ENCODE measurements around the gene BCKDK. TPM values are rescaled to one million over a fixed set of nuclear protein-coding genes. Genes with fewer than 3 reads are reported as not detected.
A peak's percentile ranks its signal among the peaks of the same experiment; 100 is the strongest.
"Not testable (repeated sequence)": the region's sequence is repeated elsewhere in the genome, so short reads cannot be mapped to it uniquely, and the experiment has no call there.

The BCKDK gene
- total RNA-seq, 1 donor from 2014 or later, result 43.5 TPM

GRCh38 chr16:31142109-31143010 is 34.2 kb downstream of the BCKDK start:
- TF ChIP-seq CTCF (conservative IDR thresholded peaks at IDR 0.05), result peak; percentile 98
- Mint-ChIP-seq H3K4me3 (peak overlapping the region; percentile 84), H3K36me3 (ENCODE audit: low read depth) (no peaks in the 10 kb centered on the region), H3K9me3 (no peaks in the 10 kb centered on the region), H3K27me3 (ENCODE audit: low read depth) (peaks cover 27% of the 10 kb centered on the region), H3K4me1 (peaks cover 6% of the 10 kb centered on the region), H3K27ac (ENCODE audit: unreplicated experiment) (peak overlapping the region; percentile 89)
- peak; percentile 99 for DNase-seq (ENCODE audit: low read depth, low spot score)

- H3K27me3 Mint-ChIP-seq (ENCODE audit: low read depth), result peaks cover 35% of the 10 kb centered on the region
- TF ChIP-seq CTCF (conservative IDR thresholded peaks at IDR 0.05), result no peak
- no peak overlapping the region for H3K4me3 Mint-ChIP-seq
- H3K36me3 Mint-ChIP-seq (ENCODE audit: low read depth), result no peaks in the 10 kb centered on the region
- no peak overlapping the region for H3K27ac Mint-ChIP-seq (ENCODE audit: unreplicated experiment)
- H3K4me1 Mint-ChIP-seq, result peaks cover 10% of the 10 kb centered on the region
- DNase-seq (ENCODE audit: low read depth, low spot score), result no peak
- no peaks in the 10 kb centered on the region for H3K9me3 Mint-ChIP-seq
Observed at GRCh38 chr16:31143011-31143693, 35.0 kb downstream of the BCKDK start.

DNA sequence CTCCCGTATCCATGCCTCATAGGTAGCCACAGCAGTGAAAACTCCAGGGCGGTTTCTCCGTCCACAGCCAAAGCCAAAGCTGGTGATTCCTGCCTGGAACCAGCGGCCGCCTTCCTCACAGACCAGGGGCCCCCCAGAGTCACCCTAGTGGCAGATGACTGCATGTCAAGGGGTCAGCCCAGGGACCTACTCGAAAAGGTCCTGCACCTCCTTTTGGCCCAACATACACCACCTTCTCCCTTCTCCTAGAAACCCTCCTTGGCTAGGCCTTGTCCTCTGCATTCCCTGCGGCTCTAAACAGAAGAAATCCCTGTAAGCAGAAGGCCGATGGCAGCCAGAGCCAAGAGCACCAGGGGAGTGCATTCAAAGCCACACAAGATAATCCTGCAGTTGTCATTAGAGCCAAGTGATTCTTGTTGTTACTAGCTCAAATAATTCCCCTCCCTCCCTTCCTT is 35.5 kb downstream of the BCKDK start:
- no peak for TF ChIP-seq CTCF (conservative IDR thresholded peaks at IDR 0.05)
- H3K27ac Mint-ChIP-seq (ENCODE audit: unreplicated experiment), result no peak overlapping the region
- peak overlapping the region; percentile 55 for H3K4me3 Mint-ChIP-seq
- DNase-seq (ENCODE audit: low read depth, low spot score), result no peak
- H3K36me3 Mint-ChIP-seq (ENCODE audit: low read depth), result no peaks in the 10 kb centered on the region
- peaks cover 10% of the 10 kb centered on the region for H3K4me1 Mint-ChIP-seq
- no peaks in the 10 kb centered on the region for H3K9me3 Mint-ChIP-seq
- H3K27me3 Mint-ChIP-seq (ENCODE audit: low read depth), result peaks cover 39% of the 10 kb centered on the region

DNA sequence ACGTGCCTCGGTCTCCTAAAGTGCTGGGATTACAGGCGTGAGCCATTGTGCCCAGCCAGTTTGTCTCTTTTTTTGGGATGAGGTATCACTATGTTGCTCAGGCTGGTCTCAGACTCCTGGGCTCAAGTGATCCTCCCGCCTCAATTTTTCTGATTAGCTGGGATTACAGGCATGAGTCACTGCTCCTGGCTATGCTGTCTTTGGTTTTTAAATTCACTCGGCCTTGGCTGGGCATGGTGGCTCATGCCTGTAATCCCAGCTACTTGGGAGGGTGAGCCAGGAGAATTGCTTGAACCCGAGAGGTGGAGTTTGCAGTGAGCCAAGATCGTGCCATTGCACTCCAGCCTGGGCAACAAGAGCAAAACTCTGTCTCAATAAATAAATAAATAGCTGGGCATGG is 36.2 kb downstream of the BCKDK start:
- H3K4me3 Mint-ChIP-seq; H3K9me3 Mint-ChIP-seq; H3K36me3 Mint-ChIP-seq (ENCODE audit: low read depth); DNase-seq (ENCODE audit: low read depth, low spot score); H3K4me1 Mint-ChIP-seq; H3K27ac Mint-ChIP-seq (ENCODE audit: unreplicated experiment): not testable (repeated sequence)
- H3K27me3 Mint-ChIP-seq (ENCODE audit: low read depth), result peaks cover 44% of the 10 kb centered on the region

DNA sequence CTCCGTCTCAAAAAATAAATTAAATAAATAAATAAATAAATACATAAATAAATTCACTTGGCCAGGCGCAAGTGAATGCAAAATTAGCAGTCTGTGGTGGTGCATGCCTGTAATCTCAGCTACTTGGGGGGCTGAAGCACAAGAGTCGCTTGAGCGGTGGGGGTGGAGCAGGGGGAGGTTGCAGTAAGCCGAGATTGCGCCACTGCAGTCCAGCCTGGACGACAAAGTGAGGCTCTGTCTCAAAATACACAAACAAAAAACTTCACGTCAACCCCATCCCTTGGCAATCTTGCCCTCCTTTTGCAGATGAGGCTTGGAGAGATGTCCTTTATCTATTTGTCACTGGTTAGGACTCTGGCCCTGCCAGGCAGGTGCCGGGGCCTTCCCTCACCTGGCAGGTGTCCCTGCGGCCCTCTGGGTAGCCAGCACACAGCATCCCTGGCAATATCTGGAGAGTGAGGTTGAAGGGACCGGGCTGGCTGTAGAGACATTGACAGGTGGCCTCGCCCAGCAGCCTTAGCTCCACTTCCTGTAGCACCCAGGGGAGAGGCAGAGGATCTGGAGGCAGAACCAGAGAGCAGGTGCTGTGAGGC is 37.3 kb downstream of the BCKDK start:
- TF ChIP-seq CTCF (conservative IDR thresholded peaks at IDR 0.05), result no peak
- peaks cover 10% of the 10 kb centered on the region for H3K4me1 Mint-ChIP-seq

More for the DNA sequence above, 37.3 kb downstream of the BCKDK start:
- Mint-ChIP-seq H3K4me3 (no peak overlapping the region), H3K27me3 (ENCODE audit: low read depth) (peaks cover 50% of the 10 kb centered on the region), H3K9me3 (no peaks in the 10 kb centered on the region), H3K36me3 (ENCODE audit: low read depth) (no peaks in the 10 kb centered on the region), H3K27ac (ENCODE audit: unreplicated experiment) (no peak overlapping the region)
- DNase-seq (ENCODE audit: low read depth, low spot score), result no peak

All from neural crest cell (in vitro differentiated cells).